Measurements from ENCODE around the gene KLHL24. TPM values are rescaled to one million over a fixed set of nuclear protein-coding genes. Genes with fewer than 3 reads are reported as not detected.
"Not testable (repeated sequence)": the region's sequence is repeated elsewhere in the genome, so short reads cannot be mapped to it uniquely, and the experiment has no call there.

Gene KLHL24
- total RNA-seq, 1 donor from 2014 or later: 105 TPM

- H3K4me1 Mint-ChIP-seq (ENCODE audit: unreplicated experiment): no peaks in the 10 kb centered on the region
- peaks cover 28% of the 10 kb centered on the region for H3K27me3 Mint-ChIP-seq (ENCODE audit: unreplicated experiment)
- no peaks in the 10 kb centered on the region for H3K9me3 Mint-ChIP-seq (ENCODE audit: unreplicated experiment)
- H3K36me3 Mint-ChIP-seq (ENCODE audit: unreplicated experiment): no peaks in the 10 kb centered on the region
- no peak for DNase-seq (ENCODE audit: extremely low spot score, unreplicated experiment)
- no peak overlapping the region for H3K4me3 Mint-ChIP-seq (ENCODE audit: unreplicated experiment)
- H3K27ac Mint-ChIP-seq (ENCODE audit: unreplicated experiment): no peak overlapping the region
- no peak for TF ChIP-seq CTCF (IDR thresholded peaks at IDR 0.05)
Observed at GRCh38 chr3:183626877-183627594, 8.4 kb upstream of the KLHL24 start.

- no peaks in the 10 kb centered on the region for H3K36me3 Mint-ChIP-seq (ENCODE audit: unreplicated experiment)
- H3K27ac Mint-ChIP-seq (ENCODE audit: unreplicated experiment): no peak overlapping the region
- peaks cover 10% of the 10 kb centered on the region for H3K27me3 Mint-ChIP-seq (ENCODE audit: unreplicated experiment)
- no peaks in the 10 kb centered on the region for H3K9me3 Mint-ChIP-seq (ENCODE audit: unreplicated experiment)
- H3K4me1 Mint-ChIP-seq (ENCODE audit: unreplicated experiment): no peaks in the 10 kb centered on the region
- H3K4me3 Mint-ChIP-seq (ENCODE audit: unreplicated experiment): no peak overlapping the region
- TF ChIP-seq CTCF (IDR thresholded peaks at IDR 0.05): no peak
- DNase-seq (ENCODE audit: extremely low spot score, unreplicated experiment): no peak
Observed at GRCh38 chr3:183629546-183630301, 5.7 kb upstream of the KLHL24 start.

GRCh38 chr3:183631715-183632114 is 3.7 kb upstream of the KLHL24 start:
- Mint-ChIP-seq H3K9me3 (ENCODE audit: unreplicated experiment) (no peaks in the 10 kb centered on the region), H3K36me3 (ENCODE audit: unreplicated experiment) (no peaks in the 10 kb centered on the region), H3K27ac (ENCODE audit: unreplicated experiment) (no peak overlapping the region), H3K4me3 (ENCODE audit: unreplicated experiment) (no peak overlapping the region), H3K4me1 (ENCODE audit: unreplicated experiment) (peaks cover 5% of the 10 kb centered on the region), H3K27me3 (ENCODE audit: unreplicated experiment) (peaks cover 9% of the 10 kb centered on the region)
- DNase-seq (ENCODE audit: extremely low spot score, unreplicated experiment): no peak
- TF ChIP-seq CTCF (IDR thresholded peaks at IDR 0.05): no peak

- H3K27ac Mint-ChIP-seq (ENCODE audit: unreplicated experiment); H3K9me3 Mint-ChIP-seq (ENCODE audit: unreplicated experiment); H3K36me3 Mint-ChIP-seq (ENCODE audit: unreplicated experiment); H3K4me3 Mint-ChIP-seq (ENCODE audit: unreplicated experiment); H3K27me3 Mint-ChIP-seq (ENCODE audit: unreplicated experiment); DNase-seq (ENCODE audit: extremely low spot score, unreplicated experiment): not testable (repeated sequence)
- H3K4me1 Mint-ChIP-seq (ENCODE audit: unreplicated experiment): peaks cover 14% of the 10 kb centered on the region
Observed at GRCh38 chr3:183632725-183633124, 2.7 kb upstream of the KLHL24 start.

GRCh38 chr3:183634707-183635106 is 716 bp upstream of the KLHL24 start:
- Mint-ChIP-seq H3K9me3 (ENCODE audit: unreplicated experiment) (no peaks in the 10 kb centered on the region), H3K36me3 (ENCODE audit: unreplicated experiment) (no peaks in the 10 kb centered on the region), H3K4me1 (ENCODE audit: unreplicated experiment) (peaks cover 21% of the 10 kb centered on the region), H3K27me3 (ENCODE audit: unreplicated experiment) (no peaks in the 10 kb centered on the region), H3K4me3 (ENCODE audit: unreplicated experiment) (peak overlapping the region; percentile 86), H3K27ac (ENCODE audit: unreplicated experiment) (peak overlapping the region; percentile 93)
- TF ChIP-seq CTCF (IDR thresholded peaks at IDR 0.05): no peak
- no peak for DNase-seq (ENCODE audit: extremely low spot score, unreplicated experiment)
